Body of pancreas (tissue), 4 donors: ENCODE data around the gene RGS14. TPM values are rescaled to one million over a fixed set of nuclear protein-coding genes. Genes with fewer than 3 reads are reported as not detected.

Experiments used
- ATAC-seq: fragments of 150-250 bp; one replicate; pipeline ENCODE4 v1.9.1; 2016
- DNase-seq, 4 donors: peaks; one replicate each; pipeline ENCODE4 v3.0.0-alpha.2; 2019
- H3K27ac ChIP-seq, 4 donors: fragments of 200-600 bp; sonication (generic); 1 replicate in 3 of 4; 2 replicates in 1 of 4; pipeline versions ENCODE4 v1.5.1 to v1.6.1; 2016 to 2019; ENCODE audit warnings: mild to moderate bottlenecking in 1 of 4, mixed read lengths in 1 of 4, moderate library complexity in 1 of 4
- H3K27me3 ChIP-seq, 2 donors: fragments of 200-600 bp; sonication (generic); one replicate each; pipeline ENCODE4 v1.6.0; 2016; ENCODE audit warnings: mild to moderate bottlenecking in 1 of 2
- H3K36me3 ChIP-seq, 2 donors: fragments of 200-600 bp; sonication (generic); replicated peaks in 1 of 2; 2 replicates each; pipeline ENCODE4 v1.5.1; 2016; ENCODE audit warnings: low read depth in 2 of 2; ENCODE audit not compliant: insufficient read depth in 1 of 2
- H3K4me1 ChIP-seq: fragments of 200-600 bp; sonication (generic); one replicate; pipeline ENCODE4 v1.6.0; 2016
- H3K4me3 ChIP-seq, 2 donors: fragments of 200-600 bp; sonication (generic); 1 replicate in 1 of 2; 2 replicates in 1 of 2; pipeline ENCODE4 v1.5.1; 2016 to 2019
- H3K9me3 ChIP-seq, 3 donors: fragments of 200-600 bp; sonication (generic); 1 replicate in 2 of 3; 2 replicates in 1 of 3; pipeline ENCODE4 v1.5.1; 2016
- POLR2A ChIP-seq, 3 donors: fragments of 450-650 bp; IDR thresholded peaks; one replicate each; pipeline ENCODE4 v1.6.1; 2016; ENCODE audit warnings: antibody characterized with exemption in 3 of 3, mild to moderate bottlenecking in 2 of 3
- WGBS, 2 donors: methylation state at CpG; one replicate each; pipeline ENCODE4 v1.1.5; 2017; 5-methylcytosine and 5-hydroxymethylcytosine counted together
- intact Hi-C: fragments of 100-400 bp; cut with DNase I; formaldehyde crosslinking; loops from one replicate; pipeline ENCODE4 v1.15.1; 2023
- total RNA-seq, 2 donors: library from RNA; depleted of rRNA; stranded (reverse); fragments of >200 nt; gene quantifications; one replicate each; pipeline ENCODE4 v1.1.0, GENCODE V29; 2016
- TF ChIP-seq, protein P1 (sequence below), 7 experiments: fragments of 450-650 bp in 4 of 7; fragments of 200-600 bp in 3 of 7; sonication (generic) in 3 of 7; IDR thresholded peaks; one replicate each; pipeline ENCODE4 v1.5.1; 2016 to 2019; ENCODE audit warnings: antibody characterized with exemption in 7 of 7

Gene RGS14
- total RNA-seq, 2 donors from 2014 or later, result 15.0 to 39.2 TPM

DNA sequence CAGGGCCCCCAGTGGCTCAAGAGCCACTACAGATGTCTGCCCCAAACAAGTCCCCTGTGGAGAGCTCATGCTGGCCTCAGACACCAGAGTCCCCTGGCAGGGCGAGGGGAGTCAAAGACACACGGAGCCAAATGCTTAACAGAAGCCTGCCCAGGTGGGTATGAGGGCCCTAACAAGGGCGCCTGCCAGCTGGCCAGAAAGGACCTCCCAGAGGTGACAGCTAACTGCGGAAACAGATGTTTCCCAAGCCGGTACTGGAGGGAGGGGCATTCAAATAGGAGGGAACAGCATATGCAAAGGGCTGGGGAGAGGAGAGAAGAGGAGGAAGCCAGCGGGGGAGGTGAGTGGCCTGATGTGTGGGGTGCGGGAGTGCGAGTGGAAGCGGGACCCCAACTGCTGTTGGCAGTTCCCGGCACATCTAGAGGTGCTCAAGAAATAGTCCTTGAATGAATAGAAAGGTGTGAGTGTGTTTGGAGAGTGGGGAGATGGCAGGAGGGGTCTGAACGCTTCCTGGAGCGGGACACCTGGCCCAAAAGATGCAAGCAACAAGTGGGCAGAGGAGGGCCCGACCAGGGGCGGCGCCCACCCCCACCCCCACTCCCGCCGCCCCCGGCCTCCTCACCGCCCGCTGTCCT, 46.9 kb upstream of the RGS14 start:
- intact Hi-C loops, result loop anchor here (5.0 to 10.0 kb wide), 2 partner anchors 66 to 164 kb away; partner anchors contain the start of gene DBN1
- Histone ChIP-seq H3K4me1 (peaks cover 62% of the 10 kb centered on the region), H3K27ac (peak overlapping the region in 1 of 4 donors; percentile 69), H3K9me3 (no peaks in the 10 kb centered on the region), H3K36me3 (peaks cover 0 to 8% of the 10 kb centered on the region in 2 donors), H3K4me3 (no peak overlapping the region), H3K27me3 (no peaks in the 10 kb centered on the region)
- DNase-seq (no peak), ATAC-seq (no peak)
- WGBS, 2 donors, result 41 to 54% methylated on average over 15 to 20 of the region's 20 CpGs
- no peak for TF ChIP-seq POLR2A (IDR thresholded peaks at IDR 0.05)
- TF ChIP-seq, protein P1, sequence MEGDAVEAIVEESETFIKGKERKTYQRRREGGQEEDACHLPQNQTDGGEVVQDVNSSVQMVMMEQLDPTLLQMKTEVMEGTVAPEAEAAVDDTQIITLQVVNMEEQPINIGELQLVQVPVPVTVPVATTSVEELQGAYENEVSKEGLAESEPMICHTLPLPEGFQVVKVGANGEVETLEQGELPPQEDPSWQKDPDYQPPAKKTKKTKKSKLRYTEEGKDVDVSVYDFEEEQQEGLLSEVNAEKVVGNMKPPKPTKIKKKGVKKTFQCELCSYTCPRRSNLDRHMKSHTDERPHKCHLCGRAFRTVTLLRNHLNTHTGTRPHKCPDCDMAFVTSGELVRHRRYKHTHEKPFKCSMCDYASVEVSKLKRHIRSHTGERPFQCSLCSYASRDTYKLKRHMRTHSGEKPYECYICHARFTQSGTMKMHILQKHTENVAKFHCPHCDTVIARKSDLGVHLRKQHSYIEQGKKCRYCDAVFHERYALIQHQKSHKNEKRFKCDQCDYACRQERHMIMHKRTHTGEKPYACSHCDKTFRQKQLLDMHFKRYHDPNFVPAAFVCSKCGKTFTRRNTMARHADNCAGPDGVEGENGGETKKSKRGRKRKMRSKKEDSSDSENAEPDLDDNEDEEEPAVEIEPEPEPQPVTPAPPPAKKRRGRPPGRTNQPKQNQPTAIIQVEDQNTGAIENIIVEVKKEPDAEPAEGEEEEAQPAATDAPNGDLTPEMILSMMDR (IDR thresholded peaks at IDR 0.05), result no peak

DNA sequence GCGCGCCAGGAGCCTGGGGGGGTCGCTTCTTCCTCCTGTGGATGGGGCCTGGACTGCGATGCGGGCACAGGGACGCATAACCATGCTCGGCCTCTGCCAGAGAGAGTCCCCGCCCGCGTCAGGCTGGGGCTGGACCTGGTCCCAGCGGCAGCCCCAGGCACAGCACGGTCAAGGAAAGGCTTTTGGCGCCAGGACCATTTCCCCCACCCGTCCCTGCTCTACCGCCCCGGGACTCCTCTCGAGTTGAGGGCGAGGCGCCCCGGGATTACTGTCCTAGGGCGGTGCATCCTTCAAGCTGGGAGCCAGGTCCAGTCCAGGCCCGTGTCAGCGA, 46.4 kb upstream of the RGS14 start:
- WGBS, 2 donors, result 31 to 40% methylated on average over 1 to 22 of the region's 23 CpGs
- TF ChIP-seq, protein P1 (IDR thresholded peaks at IDR 0.05), result no peak
- TF ChIP-seq POLR2A (IDR thresholded peaks at IDR 0.05), result no peak
- Histone ChIP-seq H3K27me3 (no peaks in the 10 kb centered on the region), H3K36me3 (peaks cover 0 to 4% of the 10 kb centered on the region in 2 donors), H3K27ac (peak overlapping the region in 3 of 4 donors; percentile 30 to 62 (median 56)), H3K4me3 (no peak overlapping the region), H3K4me1 (peaks cover 59% of the 10 kb centered on the region), H3K9me3 (no peaks in the 10 kb centered on the region)
- intact Hi-C loops, result loop anchor here (5.0 to 10.0 kb wide), 2 partner anchors 66 to 163 kb away; partner anchors contain the start of gene DBN1
- ATAC-seq (no peak), DNase-seq (peak in 1 of 4 donors; percentile 40)

DNA sequence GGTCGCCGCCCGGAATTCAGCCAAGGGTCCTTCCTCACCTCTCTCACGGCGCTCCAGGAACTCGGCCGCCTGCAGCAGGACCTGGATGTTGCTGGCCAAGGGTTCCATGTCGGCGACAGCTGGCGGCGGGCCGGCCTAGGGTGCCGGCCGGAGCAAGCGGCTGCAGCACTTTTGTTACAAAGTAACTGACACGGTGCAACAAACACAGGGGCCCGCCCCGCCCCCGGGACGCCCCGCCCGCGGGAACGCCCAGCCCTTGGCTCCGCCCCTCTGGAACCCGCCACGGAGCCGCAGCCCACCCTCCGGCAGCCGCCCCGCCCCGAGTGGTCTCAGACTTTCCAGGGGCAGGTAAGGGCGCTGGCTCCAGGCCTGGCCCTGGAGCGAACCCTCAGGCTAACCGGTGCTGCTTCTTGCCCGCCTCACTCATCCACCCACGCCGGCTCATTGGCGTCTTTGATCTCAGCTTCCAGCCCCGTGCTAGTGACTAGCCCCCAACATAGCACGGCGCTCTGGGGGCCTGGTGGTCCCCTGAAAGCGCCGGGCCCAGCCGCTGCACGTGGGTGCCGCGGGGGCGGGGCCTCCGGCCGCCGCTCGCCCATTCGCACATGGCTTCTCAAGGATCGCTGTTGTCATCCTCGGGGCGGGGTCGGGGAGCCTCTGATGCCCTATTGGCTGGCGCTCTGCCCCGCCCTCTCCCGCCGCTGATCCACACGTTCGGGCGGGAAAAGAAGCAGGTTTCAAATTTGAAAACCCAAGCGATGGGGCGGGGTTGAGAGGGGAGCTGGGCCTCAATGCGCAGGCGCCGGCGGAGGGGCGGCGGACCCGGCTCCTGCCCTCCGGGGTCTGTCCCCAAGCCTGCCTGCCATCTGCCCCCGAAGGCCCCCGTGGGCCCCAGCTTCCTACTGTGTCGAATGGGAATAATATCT, 45.7 kb upstream of the RGS14 start, which contains the start of gene MXD3:
MXD3 (minus strand) TSS at position 176 of the 926 bp plus-strand sequence; CDS start at position 108, 68 bp downstream.
- Histone ChIP-seq H3K9me3 (no peaks in the 10 kb centered on the region), H3K27ac (peak within 1 kb of the TSS in 3 of 4 donors; percentile 30 to 62 (median 56)), H3K27me3 (no peaks in the 10 kb centered on the region), H3K36me3 (no peaks in the 10 kb centered on the region), H3K4me1 (peaks cover 59% of the 10 kb centered on the region), H3K4me3 (no peak within 1 kb of the TSS)
- TF ChIP-seq, protein P1 (IDR thresholded peaks at IDR 0.05), result no peak
- no peak for TF ChIP-seq POLR2A (IDR thresholded peaks at IDR 0.05)
- 8 to 18% methylated on average over 24 to 76 of the region's 78 CpGs for WGBS, 2 donors
- DNase-seq (peak; percentile 93 to 97 (median 97)), ATAC-seq (peak; percentile 81)
- intact Hi-C loops, result loop anchor here (5.0 to 10.0 kb wide), 2 partner anchors 65 to 163 kb away; partner anchors contain the start of gene DBN1

DNA sequence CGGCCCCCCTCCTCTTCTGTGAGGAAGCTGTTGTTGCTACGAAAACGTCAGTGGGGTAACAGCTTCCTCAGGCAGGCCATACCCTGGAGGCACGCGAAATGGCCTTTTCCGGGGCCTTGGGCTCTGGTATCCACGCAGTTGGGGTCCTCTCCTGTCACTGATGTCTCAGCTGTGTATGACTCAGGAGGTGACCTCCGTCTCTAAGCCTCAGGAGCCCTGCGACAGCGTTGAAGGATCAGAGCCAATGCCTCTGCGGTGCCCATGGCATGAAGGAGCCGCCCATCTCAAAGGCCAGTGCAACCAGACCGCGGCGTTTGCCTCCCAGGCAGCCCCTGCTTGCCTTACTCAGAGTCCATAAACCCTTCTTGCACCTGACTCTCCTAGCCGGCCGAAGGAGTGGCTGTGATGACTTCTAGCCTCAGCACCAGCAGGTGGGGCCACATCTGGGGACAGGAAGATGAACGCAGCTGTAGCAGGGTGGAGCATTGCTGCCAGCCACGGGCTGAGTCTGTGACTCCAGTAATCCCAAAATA, 45.0 kb upstream of the RGS14 start:
- Histone ChIP-seq H3K27ac (no peak overlapping the region), H3K9me3 (no peaks in the 10 kb centered on the region), H3K4me3 (no peak overlapping the region), H3K27me3 (no peaks in the 10 kb centered on the region), H3K4me1 (peaks cover 56% of the 10 kb centered on the region), H3K36me3 (no peaks in the 10 kb centered on the region)
- no peak for TF ChIP-seq POLR2A (IDR thresholded peaks at IDR 0.05)
- 28 to 31% methylated on average over 8 to 19 of the region's 19 CpGs for WGBS, 2 donors
- ATAC-seq, result no peak
- peak in 1 of 4 donors; percentile 11 for DNase-seq
- intact Hi-C loops, result loop anchor here (5.0 to 10.0 kb wide), 2 partner anchors 65 to 162 kb away; partner anchors contain the start of gene DBN1
